Skeletal muscle cell (primary cell): ENCODE measurements around the gene HNRNPA2B1.
A peak's percentile ranks its signal among the peaks of the same experiment; 100 is the strongest.
"Not testable (repeated sequence)": the region's sequence is repeated elsewhere in the genome, so short reads cannot be mapped to it uniquely, and the experiment has no call there.

Experiments
- DNase-seq: peaks from one replicate; pipeline ENCODE4 v3.0.0-alpha.2; 2010; ENCODE audit warnings: low read depth
- H3K4me3 ChIP-seq: 2 replicates; pipeline ENCODE4 v1.5.1; 2011; ENCODE audit warnings: low read depth, mild to moderate bottlenecking, control low read depth, low read length, moderate library complexity

HNRNPA2B1 gene

GRCh38 chr7:26152782-26153240 lies 47.7 kb downstream of the HNRNPA2B1 start:
- DNase-seq: not testable (repeated sequence)
- peak overlapping the region; percentile 56 for H3K4me3 ChIP-seq

- H3K4me3 ChIP-seq: peak within 1 kb of the TSS; percentile 56
- no peak for DNase-seq
Observed at GRCh38 chr7:26151953-26152781, 48.4 kb downstream of the HNRNPA2B1 start, which contains the start of gene NFE2L3. Gene NFE2L3 (plus strand): TSS chr7:26152198. CDS start chr7:26152499, 301 bp downstream.

GRCh38 chr7:26151650-26151952 lies 48.9 kb downstream of the HNRNPA2B1 start:
- peak overlapping the region; percentile 56 for H3K4me3 ChIP-seq
- DNase-seq: no peak

GRCh38 chr7:26151096-26151495 lies 49.5 kb downstream of the HNRNPA2B1 start:
- no peak for DNase-seq
- H3K4me3 ChIP-seq: no peak overlapping the region

GRCh38 chr7:26149391-26149977 lies 51.1 kb downstream of the HNRNPA2B1 start:
- DNase-seq: no peak
- H3K4me3 ChIP-seq: no peak overlapping the region

DNA sequence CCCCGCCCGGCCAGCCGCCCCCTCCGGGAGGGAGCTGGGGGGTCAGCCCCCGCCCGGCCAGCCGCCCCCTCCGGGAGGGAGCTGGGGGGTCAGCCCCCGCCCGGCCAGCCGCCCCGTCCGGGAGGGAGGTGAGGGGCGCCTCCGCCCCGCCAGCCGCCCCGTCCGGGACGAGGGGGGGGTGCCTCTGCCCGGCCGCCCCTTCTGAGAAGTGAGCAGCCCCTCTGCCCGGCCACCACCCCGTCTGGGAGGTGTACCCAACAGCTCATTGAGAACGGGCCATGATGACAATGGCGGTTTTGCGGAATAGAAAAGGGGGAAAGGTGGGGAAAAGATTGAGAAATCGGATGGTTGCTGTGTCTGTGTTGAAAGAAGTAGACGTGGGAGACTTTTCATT lies 52.2 kb downstream of the HNRNPA2B1 start:
- not testable (repeated sequence) for H3K4me3 ChIP-seq, DNase-seq

DNA sequence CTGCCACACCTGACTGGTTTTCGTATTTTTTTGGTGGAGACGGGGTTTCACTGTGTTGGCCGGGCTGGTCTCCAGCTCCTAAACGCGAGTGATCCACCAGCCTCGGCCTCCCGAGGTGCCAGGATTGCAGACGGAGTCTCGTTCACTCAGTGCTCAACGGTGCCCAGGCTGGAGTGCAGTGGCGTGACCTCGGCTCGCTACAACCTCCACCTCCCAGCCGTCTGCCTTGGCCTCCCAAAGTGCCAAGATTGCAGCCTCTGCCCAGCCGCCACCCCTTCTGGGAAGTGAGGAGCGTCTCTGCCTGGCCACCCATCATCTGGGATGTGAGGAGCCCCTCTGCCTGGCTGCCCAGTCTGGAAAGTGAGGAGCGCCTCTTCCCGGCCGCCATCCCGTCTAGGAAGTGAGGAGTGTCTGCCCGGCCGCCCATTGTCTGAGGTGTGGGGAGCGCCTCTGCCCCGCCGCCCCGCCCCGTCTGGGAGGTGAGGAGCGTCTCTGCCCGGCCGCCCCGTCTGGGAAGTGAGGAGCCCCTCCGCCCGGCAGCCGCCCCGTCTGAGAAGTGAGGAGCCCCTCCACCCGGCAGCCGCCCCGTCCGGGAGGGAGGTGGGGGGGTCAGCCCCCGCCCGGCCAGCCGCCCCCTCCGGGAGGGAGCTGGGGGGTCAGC lies 52.8 kb downstream of the HNRNPA2B1 start:
- not testable (repeated sequence) for DNase-seq, H3K4me3 ChIP-seq

- no peak for DNase-seq
Observed at GRCh38 chr7:26147030-26147429, 53.5 kb downstream of the HNRNPA2B1 start.

GRCh38 chr7:26145238-26145637 lies 55.3 kb downstream of the HNRNPA2B1 start:
- no peak overlapping the region for H3K4me3 ChIP-seq
- no peak for DNase-seq

More at GRCh38 chr7:26147030-26147429, 53.5 kb downstream of the HNRNPA2B1 start:
- H3K4me3 ChIP-seq: no peak overlapping the region

DNA sequence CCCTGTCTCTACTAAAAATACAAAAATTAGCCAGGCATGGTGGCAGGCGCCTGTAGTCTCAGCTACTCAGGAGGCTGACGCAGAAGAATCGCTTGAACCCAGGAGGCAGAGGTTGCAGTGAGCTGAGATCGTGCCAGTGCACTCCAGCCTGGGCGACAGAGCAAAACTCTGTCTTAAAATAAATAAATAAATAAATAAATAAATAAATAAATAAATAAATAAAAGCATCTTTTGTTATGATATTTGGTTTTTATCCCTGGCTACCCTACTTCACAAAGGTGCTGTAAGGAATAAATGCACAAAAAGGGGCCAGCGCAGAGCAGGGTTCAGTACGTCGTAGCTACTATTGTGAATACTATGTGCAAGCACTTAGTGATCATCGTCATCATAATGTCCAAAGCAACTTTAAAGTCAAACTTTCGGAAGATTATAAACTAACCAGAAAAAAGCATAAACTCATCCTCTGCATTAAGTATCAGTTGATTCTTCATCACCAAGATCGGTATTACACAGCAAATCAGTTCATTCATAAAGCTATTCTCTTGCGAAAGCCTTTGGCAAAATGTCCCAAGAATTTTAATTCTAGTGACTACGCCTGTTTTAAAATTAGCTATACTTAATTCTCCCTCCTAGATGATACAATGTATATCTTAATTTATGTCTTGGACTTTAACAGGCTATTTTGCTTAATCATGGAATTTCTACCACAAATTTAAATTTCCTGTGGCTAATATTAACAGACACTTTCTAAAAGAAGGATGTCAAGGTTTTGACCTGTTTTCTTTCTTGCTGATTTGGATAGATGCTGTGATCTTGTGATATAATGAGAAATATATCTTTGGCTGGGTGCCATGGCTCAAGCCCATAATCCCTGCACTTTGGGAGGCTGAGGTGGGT lies 56.1 kb downstream of the HNRNPA2B1 start:
- DNase-seq: no peak
- H3K4me3 ChIP-seq: no peak overlapping the region

DNA sequence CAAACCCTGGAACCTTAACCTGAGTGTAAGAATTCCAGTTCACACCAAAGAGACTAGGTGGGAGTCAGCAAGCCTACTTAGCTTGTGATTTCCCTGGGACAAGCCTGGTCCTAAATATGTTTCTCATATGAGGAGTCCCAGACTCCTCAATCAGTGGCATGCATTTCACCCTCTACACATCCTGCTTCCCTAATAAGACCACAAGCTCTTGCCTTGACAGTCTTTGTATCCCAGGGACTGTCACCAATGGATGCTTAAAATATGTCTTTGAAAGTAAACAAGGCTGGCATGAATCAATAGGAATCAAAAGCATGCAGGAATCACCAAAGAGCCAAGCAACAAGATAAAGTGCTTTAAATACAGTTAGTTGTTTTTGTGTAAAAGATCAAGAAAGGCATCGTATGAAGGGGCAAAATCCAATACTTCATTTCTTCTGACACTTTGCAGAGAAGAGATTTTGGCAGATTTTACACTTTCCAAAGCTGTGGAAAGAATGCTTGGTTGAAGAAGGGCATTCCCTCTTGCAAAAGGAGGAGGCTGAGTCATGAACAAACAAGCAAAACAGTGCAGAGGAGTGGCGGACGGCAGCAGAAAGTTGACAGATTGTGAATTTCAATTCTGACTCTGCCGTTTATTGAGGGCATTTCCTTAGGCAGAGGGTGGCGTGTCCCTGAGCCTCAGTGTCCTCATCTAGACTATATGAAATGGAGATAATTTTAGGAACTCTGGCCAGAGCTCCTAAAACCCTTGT lies 57.1 kb downstream of the HNRNPA2B1 start:
- no peak overlapping the region for H3K4me3 ChIP-seq
- no peak for DNase-seq

DNA sequence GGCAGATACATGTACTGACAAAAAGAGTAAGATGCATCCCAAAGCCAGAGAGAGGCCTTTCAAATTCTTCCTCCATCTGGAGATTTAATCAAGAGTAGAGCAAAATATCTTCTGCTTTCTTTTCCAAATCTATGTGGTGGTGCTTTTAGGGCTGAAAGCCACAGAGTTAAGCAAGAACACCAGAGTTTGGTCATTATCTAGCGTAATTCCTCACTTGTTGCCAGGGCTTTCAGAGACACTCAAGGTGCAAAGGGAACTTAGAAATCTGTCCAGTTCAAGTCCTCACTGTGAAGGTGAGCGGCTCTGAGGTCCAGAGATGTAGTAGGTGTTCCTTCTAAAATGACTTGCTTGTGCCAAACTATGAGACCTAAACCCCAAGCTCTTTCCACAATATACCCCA lies 59.5 kb downstream of the HNRNPA2B1 start:
- no peak for DNase-seq
- no peak overlapping the region for H3K4me3 ChIP-seq

DNA sequence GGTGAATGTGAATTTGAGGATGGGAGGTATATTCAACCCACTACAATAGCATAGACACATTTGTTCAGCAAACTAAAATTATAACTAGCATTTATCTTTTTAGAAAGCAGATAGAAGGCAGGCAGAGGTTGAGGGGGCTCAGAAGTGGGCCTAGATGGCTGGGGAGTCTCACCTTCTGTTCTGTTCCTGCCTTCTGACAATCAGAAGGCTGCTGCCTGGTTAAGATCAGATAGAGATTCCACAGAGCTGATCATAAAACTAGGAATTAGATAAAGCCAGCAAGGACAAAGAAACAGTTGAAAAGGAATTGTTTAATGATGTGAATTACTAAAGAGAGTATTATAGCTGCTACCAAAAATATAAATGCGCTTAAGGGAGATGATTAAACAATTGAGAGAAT lies 60.2 kb downstream of the HNRNPA2B1 start:
- H3K4me3 ChIP-seq: no peak overlapping the region
- no peak for DNase-seq
